CD8-positive, alpha-beta memory T cell (primary cell): ENCODE results near the gene PTGIS. TPM values are rescaled to one million over a fixed set of nuclear protein-coding genes. Genes with fewer than 3 reads are reported as not detected.

ENCODE experiments used
- CTCF ChIA-PET: fragments of 350-600 bp; sonication (Branson Sonifier 250); formaldehyde crosslinking; loops from one replicate; lab custom pipeline; 2021; ENCODE audit warnings: antibody characterized with exemption; lab: Charles Lee
- POLR2A ChIA-PET: fragments of 350-600 bp; sonication (Branson Sonifier 250); formaldehyde crosslinking; loops from one replicate; lab custom pipeline; 2021; ENCODE audit warnings: antibody characterized with exemption; lab: Charles Lee
- DNase-seq, 5 donors: peaks; one replicate each; pipeline versions ENCODE4 v3.0.0 to v3.0.0-alpha.2; 2020 to 2022; ENCODE audit warnings: mixed read lengths in 1 of 5
- H3K27ac ChIP-seq: one replicate; pipeline ENCODE4 v1.7.0; 2013; ENCODE audit warnings: low read depth, mild to moderate bottlenecking, low read length, moderate library complexity
- H3K27me3 ChIP-seq: 2 replicates; pipeline ENCODE4 v1.7.0; 2013; ENCODE audit warnings: low read length, mild to moderate bottlenecking; ENCODE audit not compliant: insufficient read depth, poor library complexity, severe bottlenecking
- H3K36me3 ChIP-seq: 2 replicates; pipeline ENCODE4 v1.7.0; 2013; ENCODE audit warnings: mild to moderate bottlenecking, low read length, moderate library complexity; ENCODE audit not compliant: insufficient read depth
- H3K4me1 ChIP-seq: 2 replicates; pipeline ENCODE4 v1.7.0; 2013; ENCODE audit warnings: mild to moderate bottlenecking, low read length, moderate library complexity; ENCODE audit not compliant: insufficient read depth
- H3K4me3 ChIP-seq: 2 replicates; pipeline ENCODE4 v1.7.0; 2013; ENCODE audit warnings: mild to moderate bottlenecking, low read length
- H3K9me3 ChIP-seq: 2 replicates; pipeline ENCODE4 v1.7.0; 2013; ENCODE audit warnings: mild to moderate bottlenecking, low read length
- H3K27ac Mint-ChIP-seq, 8 donors: one replicate each; pipeline ENCODE4 v1.8.0; 2020 to 2021; ENCODE audit warnings: mixed read lengths in 8 of 8, mild to moderate bottlenecking in 6 of 8, inconsistent platforms in 3 of 8, moderate library complexity in 3 of 8
- H3K27me3 Mint-ChIP-seq, 2 donors: one replicate each; pipeline ENCODE4 v1.8.0; 2020 to 2021; ENCODE audit warnings: mixed read lengths in 2 of 2, mild to moderate bottlenecking in 1 of 2, moderate library complexity in 1 of 2
- H3K36me3 Mint-ChIP-seq, 3 donors: one replicate each; pipeline ENCODE4 v1.8.0; 2020 to 2021; ENCODE audit warnings: mixed read lengths in 3 of 3, inconsistent platforms in 1 of 3, mild to moderate bottlenecking in 1 of 3
- H3K4me1 Mint-ChIP-seq, 3 donors: one replicate each; pipeline ENCODE4 v1.8.0; 2020 to 2021; ENCODE audit warnings: mixed read lengths in 3 of 3, inconsistent platforms in 1 of 3, mild to moderate bottlenecking in 1 of 3
- H3K4me3 Mint-ChIP-seq, 7 donors: one replicate each; pipeline ENCODE4 v1.8.0; 2020 to 2021; ENCODE audit warnings: mixed read lengths in 7 of 7, mild to moderate bottlenecking in 6 of 7, moderate library complexity in 4 of 7, inconsistent platforms in 2 of 7
- H3K9me3 Mint-ChIP-seq, 5 donors: one replicate each; pipeline ENCODE4 v1.8.0; 2020 to 2022; ENCODE audit warnings: mixed read lengths in 5 of 5, mild to moderate bottlenecking in 3 of 5, moderate library complexity in 2 of 5, inconsistent platforms in 1 of 5
- polyA plus RNA-seq: library from polyadenylated mRNA; unstranded; fragments of 300-500 nt; fragmentation: Illumina TruSeq; gene quantifications from one replicate; pipeline ENCODE4 v1.2.3, GENCODE V29; 2021
- total RNA-seq, 2 experiments: library from RNA; stranded (reverse); gene quantifications; one replicate each; pipeline ENCODE4 v1.2.3, GENCODE V29; 2021

Gene PTGIS
- total and polyA plus RNA-seq, 3 experiments from 2014 or later, result 0.15 to 7.8 (median 7.6) TPM

DNA sequence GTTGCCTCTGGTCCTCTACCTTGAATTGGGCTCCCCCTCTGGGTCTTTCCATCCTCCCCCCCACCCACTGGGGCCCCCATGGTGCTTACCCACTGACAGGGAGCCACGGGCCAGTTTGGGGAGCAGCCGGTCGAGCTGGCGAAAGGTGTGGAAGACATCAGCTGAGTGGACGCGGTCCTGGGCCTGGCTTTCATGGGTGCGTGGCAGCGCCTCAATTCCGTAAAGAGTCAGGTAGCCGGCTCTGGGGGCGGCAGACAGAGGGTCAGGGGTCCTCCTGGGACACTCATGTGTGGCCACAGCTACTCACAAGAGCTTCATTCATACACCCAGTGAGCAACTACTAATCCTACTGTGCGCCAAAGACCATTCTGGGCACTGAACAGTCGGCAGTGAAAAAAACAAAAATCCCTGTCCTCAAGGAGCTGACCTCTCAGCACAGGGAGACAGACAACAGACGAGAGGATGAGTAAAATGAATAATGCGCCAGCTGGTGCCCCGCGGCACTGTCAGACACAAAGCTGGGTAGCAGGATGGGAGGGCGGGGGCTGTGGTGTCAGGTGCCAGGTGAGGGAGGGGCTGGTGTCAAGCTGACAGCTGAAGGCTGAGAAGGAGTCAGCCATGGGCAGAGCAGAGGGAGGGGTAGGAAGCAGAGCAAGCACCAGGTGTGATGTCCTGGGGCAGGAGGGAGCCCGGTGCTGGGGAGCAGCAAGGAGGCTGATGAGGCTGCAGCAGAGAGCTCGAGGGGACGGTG lies 28.3 kb downstream of the PTGIS start:
- Mint-ChIP-seq H3K4me1 (peaks cover 8 to 11% (median 10%) of the 10 kb centered on the region in 3 donors), H3K4me3 (no peak overlapping the region), H3K36me3 (no peaks in the 10 kb centered on the region), H3K27me3 (peaks cover 3 to 9% of the 10 kb centered on the region in 2 donors), H3K9me3 (peaks cover 0 to 4% (median 0%) of the 10 kb centered on the region in 5 donors), H3K27ac (no peak overlapping the region)
- Histone ChIP-seq H3K4me1 (peaks cover under 1% of the 10 kb centered on the region), H3K4me3 (no peak overlapping the region), H3K36me3 (no peaks in the 10 kb centered on the region), H3K27ac (no peak overlapping the region), H3K9me3 (no peaks in the 10 kb centered on the region), H3K27me3 (no peaks in the 10 kb centered on the region)
- ChIA-PET POLR2A (no interaction called here), CTCF (interaction anchor here (0.6 to 8.0 kb wide), 4 partner anchors 11 to 427 kb away, joined by 3 to 62 read pairs (median 4); no protein-coding TSS in a partner anchor)
- no peak for DNase-seq

- H3K9me3 Mint-ChIP-seq, result no peaks in the 10 kb centered on the region
- peaks cover 13 to 16% (median 16%) of the 10 kb centered on the region in 3 donors for H3K4me1 Mint-ChIP-seq
- no peak overlapping the region for H3K4me3 Mint-ChIP-seq
- H3K27me3 Mint-ChIP-seq, result peaks cover 3 to 9% of the 10 kb centered on the region in 2 donors
- no peak overlapping the region for H3K27ac Mint-ChIP-seq
- H3K27ac ChIP-seq, result no peak overlapping the region
- DNase-seq, result no peak
- no peaks in the 10 kb centered on the region for H3K27me3 ChIP-seq
- ChIA-PET POLR2A (no interaction called here), CTCF (interaction anchor here (1.0 to 1.6 kb wide), 2 partner anchors 11 to 69 kb away, joined by 3 to 6 read pairs; no protein-coding TSS in a partner anchor)
- no peaks in the 10 kb centered on the region for H3K9me3 ChIP-seq
- H3K4me1 ChIP-seq, result peaks cover 4% of the 10 kb centered on the region
- H3K36me3 Mint-ChIP-seq, result no peaks in the 10 kb centered on the region
- no peaks in the 10 kb centered on the region for H3K36me3 ChIP-seq
- no peak overlapping the region for H3K4me3 ChIP-seq
Measured at GRCh38 chr20:49538950-49539349, 29.0 kb downstream of the PTGIS start.

DNA sequence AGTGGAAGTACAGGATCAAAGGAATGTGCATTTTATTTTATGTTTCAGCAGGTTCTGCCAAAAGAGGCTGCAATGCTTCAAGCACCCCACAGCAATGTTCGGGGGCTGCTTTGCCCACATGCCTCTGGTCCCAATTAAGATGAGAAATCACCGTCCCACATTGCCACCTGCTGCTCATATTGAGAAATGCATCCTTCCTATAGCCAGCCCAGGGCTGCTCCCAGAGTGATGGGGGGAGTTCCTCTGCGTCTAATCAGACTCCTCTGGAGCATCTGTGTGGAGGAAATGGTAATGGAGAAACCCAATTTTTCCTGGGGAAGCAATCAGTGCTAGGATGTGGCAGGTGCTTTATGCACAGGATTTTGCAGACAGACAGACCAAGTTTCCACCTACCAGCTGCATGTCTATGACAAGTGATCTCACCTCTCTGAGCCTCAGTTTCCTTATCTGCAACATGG lies 33.7 kb downstream of the PTGIS start:
- Mint-ChIP-seq H3K27ac (peak overlapping the region in 3 of 8 donors; percentile 49 to 80 (median 52)), H3K9me3 (no peaks in the 10 kb centered on the region), H3K4me1 (peaks cover 11 to 14% (median 13%) of the 10 kb centered on the region in 3 donors), H3K36me3 (no peaks in the 10 kb centered on the region), H3K27me3 (peaks cover 3 to 8% of the 10 kb centered on the region in 2 donors), H3K4me3 (peak overlapping the region in 6 of 7 donors; percentile 19 to 70 (median 32))
- no peak overlapping the region for H3K4me3 ChIP-seq
- DNase-seq, result peak; percentile 32 to 65 (median 40)
- peaks cover 4% of the 10 kb centered on the region for H3K4me1 ChIP-seq
- H3K27me3 ChIP-seq, result no peaks in the 10 kb centered on the region
- ChIA-PET CTCF (interaction anchor here (0.8 to 1.4 kb wide), 3 partner anchors 76 to 200 kb away, joined by 3 to 5 read pairs (median 4); no protein-coding TSS in a partner anchor), POLR2A (no interaction called here)
- no peaks in the 10 kb centered on the region for H3K9me3 ChIP-seq
- H3K36me3 ChIP-seq, result no peaks in the 10 kb centered on the region
- H3K27ac ChIP-seq, result no peak overlapping the region

DNA sequence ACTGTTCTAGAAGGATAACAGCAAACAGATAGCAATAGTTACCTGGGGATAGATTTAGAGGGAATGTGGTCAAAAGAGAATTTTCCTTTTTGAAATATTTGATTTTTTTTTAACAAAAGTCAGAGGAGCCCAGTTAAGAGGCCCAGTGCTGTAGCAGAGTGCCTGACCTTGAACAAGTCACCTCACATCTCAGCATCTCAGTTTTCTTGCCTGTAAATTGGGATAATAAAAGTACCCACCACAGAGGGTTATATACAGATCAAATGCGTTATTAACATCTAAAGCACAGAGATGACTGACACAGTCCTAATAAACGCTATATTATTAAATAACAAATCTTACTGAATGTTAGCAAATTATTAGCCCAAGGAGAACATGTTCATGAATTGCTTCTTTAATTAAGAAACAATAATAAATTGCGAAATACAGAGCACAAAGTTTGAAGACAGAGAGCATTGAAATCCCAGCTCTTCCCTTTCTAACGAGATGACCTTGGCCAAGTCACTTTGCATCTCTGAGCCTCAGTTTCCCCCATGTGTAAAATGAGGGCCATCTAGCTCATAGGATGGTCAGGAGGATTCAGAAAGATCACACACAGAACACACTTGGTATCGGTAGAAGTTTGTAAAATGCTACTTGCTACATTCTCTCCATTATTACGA lies 35.5 kb downstream of the PTGIS start:
- no peak overlapping the region for H3K27ac Mint-ChIP-seq
- no peaks in the 10 kb centered on the region for H3K9me3 Mint-ChIP-seq
- Histone ChIP-seq H3K9me3 (no peaks in the 10 kb centered on the region), H3K4me1 (peaks cover 4% of the 10 kb centered on the region), H3K4me3 (no peak overlapping the region), H3K27ac (no peak overlapping the region), H3K36me3 (no peaks in the 10 kb centered on the region), H3K27me3 (no peaks in the 10 kb centered on the region)
- ChIA-PET CTCF (no interaction called here), POLR2A (no interaction called here)
- H3K4me1 Mint-ChIP-seq, result peaks cover 11 to 14% (median 13%) of the 10 kb centered on the region in 3 donors
- H3K4me3 Mint-ChIP-seq, result no peak overlapping the region
- H3K36me3 Mint-ChIP-seq, result no peaks in the 10 kb centered on the region
- peaks cover 1 to 8% of the 10 kb centered on the region in 2 donors for H3K27me3 Mint-ChIP-seq
- no peak for DNase-seq

GRCh38 chr20:49529470-49529869 lies 38.5 kb downstream of the PTGIS start:
- Mint-ChIP-seq H3K27me3 (peaks cover 8 to 20% of the 10 kb centered on the region in 2 donors), H3K4me3 (no peak overlapping the region), H3K27ac (no peak overlapping the region), H3K36me3 (no peaks in the 10 kb centered on the region), H3K9me3 (peaks cover 0 to 3% (median 0%) of the 10 kb centered on the region in 5 donors), H3K4me1 (peaks cover 3 to 5% (median 3%) of the 10 kb centered on the region in 3 donors)
- Histone ChIP-seq H3K4me1 (peaks cover 2% of the 10 kb centered on the region), H3K4me3 (no peak overlapping the region), H3K27me3 (no peaks in the 10 kb centered on the region), H3K27ac (no peak overlapping the region), H3K9me3 (no peaks in the 10 kb centered on the region), H3K36me3 (no peaks in the 10 kb centered on the region)
- POLR2A ChIA-PET, result no interaction called here
- CTCF ChIA-PET, result no interaction called here
- no peak for DNase-seq

- Histone ChIP-seq H3K36me3 (no peaks in the 10 kb centered on the region), H3K4me1 (no peaks in the 10 kb centered on the region), H3K27me3 (no peaks in the 10 kb centered on the region), H3K27ac (no peak overlapping the region), H3K4me3 (no peak overlapping the region), H3K9me3 (no peaks in the 10 kb centered on the region)
- H3K4me3 Mint-ChIP-seq, result no peak overlapping the region
- ChIA-PET POLR2A (no interaction called here), CTCF (no interaction called here)
- H3K27ac Mint-ChIP-seq, result no peak overlapping the region
- H3K9me3 Mint-ChIP-seq, result peaks cover 0 to 3% (median 0%) of the 10 kb centered on the region in 5 donors
- H3K27me3 Mint-ChIP-seq, result peaks cover 13 to 34% of the 10 kb centered on the region in 2 donors
- DNase-seq, result no peak
- H3K36me3 Mint-ChIP-seq, result peaks cover 0 to 8% (median 2%) of the 10 kb centered on the region in 3 donors
- no peaks in the 10 kb centered on the region for H3K4me1 Mint-ChIP-seq
Measured at GRCh38 chr20:49526568-49526967, 41.4 kb downstream of the PTGIS start.

DNA sequence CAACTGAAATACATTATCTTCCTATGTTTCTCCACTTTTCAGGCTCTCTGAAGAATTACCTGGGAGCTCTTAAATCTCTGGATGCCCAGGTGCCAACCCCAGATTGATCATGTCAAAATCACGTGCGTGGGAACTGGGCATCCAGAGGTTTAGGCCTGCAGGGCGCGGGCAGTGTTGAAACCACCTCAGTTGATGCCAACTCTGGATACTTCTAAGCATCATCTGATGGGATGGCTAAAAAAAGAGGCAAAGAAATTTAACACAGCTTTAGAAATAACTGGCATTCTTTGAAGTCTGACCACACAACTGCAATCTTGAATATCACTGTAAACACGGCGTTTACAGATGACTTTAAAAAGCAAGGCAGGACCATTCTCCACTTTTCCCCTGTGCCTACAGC lies 41.9 kb downstream of the PTGIS start:
- ChIA-PET CTCF (no interaction called here), POLR2A (interaction anchor here (0.7 kb wide), 1 partner anchor 75 kb away, joined by 3 read pairs; no protein-coding TSS in a partner anchor)
- Histone ChIP-seq H3K27me3 (peaks cover 1% of the 10 kb centered on the region), H3K4me1 (no peaks in the 10 kb centered on the region), H3K4me3 (no peak overlapping the region), H3K27ac (no peak overlapping the region), H3K9me3 (no peaks in the 10 kb centered on the region), H3K36me3 (no peaks in the 10 kb centered on the region)
- no peaks in the 10 kb centered on the region for H3K4me1 Mint-ChIP-seq
- H3K27ac Mint-ChIP-seq, result no peak overlapping the region
- no peak overlapping the region for H3K4me3 Mint-ChIP-seq
- H3K9me3 Mint-ChIP-seq, result peaks cover 0 to 3% (median 0%) of the 10 kb centered on the region in 5 donors
- peaks cover 0 to 8% (median 2%) of the 10 kb centered on the region in 3 donors for H3K36me3 Mint-ChIP-seq
- H3K27me3 Mint-ChIP-seq, result peaks cover 13 to 38% of the 10 kb centered on the region in 2 donors
- no peak for DNase-seq
